Activated T-helper 9 cell treated with anti-CD3 and anti-CD28 coated beads, Interleukin-2, amount 50 U/mL, for 16 hours (primary cell): ENCODE data around the gene GSTM3.
"Not testable (repeated sequence)": the region's sequence is repeated elsewhere in the genome, so short reads cannot be mapped to it uniquely, and the experiment has no call there.

Experiments
- DNase-seq: peaks from one replicate; pipeline ENCODE4 v3.0.0-alpha.2; 2020; ENCODE audit warnings: low read depth

Gene GSTM3

GRCh38 chr1:109697861-109698260 lies 43.0 kb downstream of the GSTM3 start:
- not testable (repeated sequence) for DNase-seq

DNA sequence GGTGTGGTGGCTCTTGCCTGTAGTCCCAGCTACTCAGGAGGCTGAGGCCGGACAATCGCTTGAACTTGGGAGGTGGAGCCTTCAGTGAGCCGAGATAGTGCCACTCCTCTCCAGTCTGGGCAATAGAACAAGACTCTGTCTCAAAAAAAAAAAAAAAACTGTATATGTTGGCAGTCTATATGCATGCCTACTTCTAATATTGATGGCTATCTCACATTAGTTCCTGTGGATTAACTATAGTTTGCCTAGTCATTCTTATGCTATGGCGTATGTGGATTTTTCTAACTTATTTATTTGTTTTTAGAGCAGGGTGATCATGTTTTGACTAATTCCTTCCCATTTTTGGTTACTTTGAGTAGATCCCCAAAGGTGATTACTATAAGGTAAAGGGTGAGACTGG lies 43.8 kb downstream of the GSTM3 start:
- no peak for DNase-seq

DNA sequence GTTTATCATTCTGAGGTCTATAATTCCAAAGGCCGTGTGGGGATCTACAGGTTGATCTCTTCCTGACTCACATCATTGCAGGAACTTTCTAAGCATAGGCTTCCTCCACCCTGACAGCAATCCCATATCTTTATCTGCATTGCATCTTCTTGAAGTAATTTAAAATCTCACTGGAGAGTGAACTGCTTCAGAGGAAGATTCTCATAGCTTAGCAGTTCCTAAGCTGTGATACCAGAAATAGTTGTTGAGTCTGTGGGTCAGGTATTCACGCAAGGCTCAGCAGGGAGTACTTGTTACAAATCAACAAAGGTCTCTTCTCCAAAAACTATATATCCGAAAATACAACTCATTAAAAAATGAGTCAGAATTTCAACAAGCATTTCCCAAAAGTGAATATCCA lies 45.7 kb downstream of the GSTM3 start:
- not testable (repeated sequence) for DNase-seq

DNA sequence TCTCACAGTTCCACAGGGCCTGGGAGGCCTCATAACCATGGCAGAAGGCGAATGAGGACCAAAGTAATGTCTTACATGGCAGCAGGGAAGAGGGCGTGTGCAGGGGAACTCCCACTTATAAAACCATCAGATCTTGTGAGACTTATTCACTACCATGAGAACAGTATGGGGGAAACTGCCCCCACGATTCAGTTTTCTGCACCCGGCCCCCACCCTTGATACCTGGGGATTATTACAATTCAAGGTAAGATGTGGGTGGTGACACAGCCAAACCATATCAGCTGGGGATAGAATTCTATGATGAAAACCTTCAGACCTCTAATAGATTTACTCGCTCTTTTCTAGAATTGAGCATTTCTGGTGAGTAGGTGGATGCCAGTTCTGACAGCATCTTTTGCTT lies 46.4 kb downstream of the GSTM3 start:
- not testable (repeated sequence) for DNase-seq

- DNase-seq, result no peak
Observed at GRCh38 chr1:109691759-109692158, 49.1 kb downstream of the GSTM3 start.

DNA sequence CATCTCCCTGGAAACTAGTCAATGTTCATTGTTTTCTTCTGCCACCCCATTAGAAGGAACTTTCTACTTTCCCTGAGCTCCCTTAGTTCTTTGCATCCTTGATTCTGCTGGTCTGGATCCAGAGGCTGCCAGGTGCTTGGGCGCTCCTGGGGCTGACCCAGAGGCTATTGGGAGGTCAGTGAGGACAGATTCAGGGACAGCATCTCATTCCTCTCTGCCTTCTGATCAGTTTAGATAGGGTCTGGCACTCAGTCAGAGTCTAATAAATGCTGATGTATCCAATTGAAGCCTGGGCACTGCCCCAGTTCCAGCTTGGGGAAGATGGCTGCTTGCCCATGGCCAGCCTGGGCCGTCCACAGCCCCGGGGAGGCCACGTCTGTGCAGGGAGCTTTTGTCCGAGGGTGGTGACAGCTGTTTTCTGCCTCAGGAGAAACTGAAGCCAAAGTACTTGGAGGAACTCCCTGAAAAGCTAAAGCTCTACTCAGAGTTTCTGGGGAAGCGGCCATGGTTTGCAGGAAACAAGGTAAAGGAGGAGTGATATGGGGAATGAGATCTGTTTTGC lies 50.9 kb downstream of the GSTM3 start:
- no peak for DNase-seq

- peak; percentile 80 for DNase-seq
Observed at GRCh38 chr1:109687641-109688499, 53.0 kb downstream of the GSTM3 start, which contains the start of gene GSTM1. TSS of gene GSTM1 (plus strand) at chr1:109687817. CDS start at chr1:109687874, 57 bp downstream.

- not testable (repeated sequence) for DNase-seq
Observed at GRCh38 chr1:109687109-109687508, 53.7 kb downstream of the GSTM3 start.

- DNase-seq, result not testable (repeated sequence)
Observed at GRCh38 chr1:109685890-109686289, 54.9 kb downstream of the GSTM3 start.

- DNase-seq, result not testable (repeated sequence)
Observed at GRCh38 chr1:109685399-109685798, 55.4 kb downstream of the GSTM3 start.

DNA sequence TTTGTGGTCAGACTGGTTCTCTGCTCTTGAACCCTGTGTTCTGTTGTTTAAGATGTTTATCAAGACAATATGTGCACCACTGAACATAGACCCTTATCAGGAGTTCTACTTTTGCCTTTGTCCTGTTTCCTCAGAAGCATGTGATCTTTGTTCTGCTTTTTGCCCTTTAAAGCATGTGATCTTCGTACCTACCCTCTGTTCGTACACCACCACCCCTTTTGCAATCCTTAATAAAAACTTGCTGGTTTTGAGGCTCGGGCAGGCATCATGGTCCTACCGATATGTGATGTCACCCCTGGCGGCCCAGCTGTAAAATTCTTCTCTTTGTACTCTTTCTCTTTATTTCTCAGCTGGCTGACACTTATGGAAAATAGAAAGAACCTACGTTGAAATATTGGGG lies 56.1 kb downstream of the GSTM3 start:
- not testable (repeated sequence) for DNase-seq
